G401 (cell line): Measurements from ENCODE around the gene MCF2L2. TPM values are rescaled to one million over a fixed set of nuclear protein-coding genes. Genes with fewer than 3 reads are reported as not detected.
"Not testable (repeated sequence)": the region's sequence is repeated elsewhere in the genome, so short reads cannot be mapped to it uniquely, and the experiment has no call there.

Source experiments
- DNase-seq: peaks from one replicate; pipeline ENCODE4 v3.0.0-alpha.2; 2015; ENCODE audit warnings: low spot score
- in situ Hi-C: cut with HindIII; loops from 2 replicates; pipeline ENCODE4 v1.10.0; 2016; ENCODE audit warnings: low sequenced_read_pairs, mixed read lengths
- total RNA-seq: library from RNA; depleted of rRNA; stranded (reverse); fragments of >200 nt; shearing (Covaris generic); gene quantifications from 2 replicates; pipeline ENCODE4 v1.2.3, GENCODE V29; 2014

The MCF2L2 gene
- total RNA-seq, 1 experiment from 2014 or later = 2.6 TPM

DNA sequence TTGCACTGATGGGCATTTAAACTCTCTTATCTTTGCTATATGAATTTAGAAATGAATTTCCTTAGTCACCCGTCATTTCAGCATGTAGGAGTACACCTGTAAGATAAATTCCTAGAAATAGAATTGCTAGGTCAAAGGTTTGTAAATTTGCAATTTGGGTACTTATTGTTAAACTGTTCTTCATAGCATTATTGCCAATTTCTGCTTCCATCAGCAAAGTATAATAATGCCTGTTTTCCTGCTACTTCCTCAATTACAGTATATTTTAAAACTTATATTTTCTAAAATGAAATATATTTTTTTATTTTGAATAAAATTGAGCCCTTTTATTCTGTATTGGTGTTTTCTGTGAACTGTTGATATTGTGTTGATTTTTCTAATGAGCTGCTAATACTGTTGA, 16.3 kb upstream of the MCF2L2 start:
- in situ Hi-C loops = no loop called here
- DNase-seq = no peak

DNA sequence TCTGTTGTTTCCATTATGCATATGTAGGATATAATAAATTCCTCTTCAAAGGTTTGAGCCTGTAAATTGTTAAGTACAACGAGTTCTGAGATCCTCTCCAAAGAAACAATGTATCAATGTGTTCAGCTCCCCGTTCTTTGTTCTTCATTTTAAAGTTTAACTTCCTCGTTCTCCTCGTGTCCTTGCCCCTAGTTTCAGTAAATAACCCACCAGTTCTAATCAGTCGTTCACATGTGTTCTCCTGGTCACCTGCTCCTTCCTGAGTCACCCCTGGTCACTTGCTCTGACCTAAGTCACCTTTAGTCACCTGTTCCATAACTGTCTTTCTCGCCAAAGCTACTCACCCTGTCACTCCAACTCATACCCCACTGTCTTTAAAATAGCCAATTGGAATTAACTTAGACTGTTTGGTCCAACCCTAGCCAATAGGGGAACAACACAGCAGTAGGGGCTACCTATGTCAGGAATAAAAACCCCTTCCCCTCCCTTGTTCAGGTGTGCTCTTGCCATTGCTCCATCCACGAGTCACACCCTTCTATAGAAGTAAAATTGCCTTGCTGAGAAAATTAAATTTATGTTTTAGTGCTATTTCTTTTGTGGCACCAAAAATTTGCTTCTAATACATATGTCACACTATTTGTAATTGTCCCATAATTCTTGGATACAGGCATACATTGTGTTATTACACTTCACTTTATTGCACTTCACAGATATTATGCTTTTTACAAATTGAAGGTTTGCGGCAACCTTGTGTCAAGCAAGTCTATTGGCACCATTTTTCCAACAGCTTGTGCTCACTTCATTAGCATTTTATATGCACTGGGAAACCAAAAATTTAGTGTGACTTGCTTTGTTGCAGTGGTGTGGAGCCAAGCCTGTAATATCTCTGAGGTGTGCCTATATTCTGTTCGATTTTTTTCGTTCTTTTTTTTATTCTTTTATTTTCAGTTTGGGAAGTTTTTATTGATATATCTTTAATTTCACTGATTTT, 15.3 kb upstream of the MCF2L2 start:
- in situ Hi-C loops = no loop called here
- DNase-seq = no peak

DNA sequence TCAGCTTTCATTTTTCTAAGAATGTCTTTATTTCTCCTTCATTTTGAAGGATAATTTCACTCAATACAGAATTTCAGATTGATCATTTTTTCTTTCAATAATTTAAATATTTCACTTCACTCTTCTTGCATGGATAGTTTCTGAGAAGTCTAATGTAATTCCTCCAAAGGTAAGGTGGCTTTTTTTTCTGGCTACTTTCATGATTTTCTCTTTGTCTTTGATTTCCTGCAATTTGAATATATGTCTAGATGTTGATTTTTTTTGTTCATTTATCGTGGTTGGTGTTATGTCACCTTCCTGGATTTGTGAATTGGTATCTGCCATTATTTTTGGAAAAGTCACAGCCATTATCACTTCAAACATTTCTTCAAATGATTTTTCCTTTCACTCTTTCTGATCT, 14.6 kb upstream of the MCF2L2 start:
- in situ Hi-C loops = no loop called here
- no peak for DNase-seq

DNA sequence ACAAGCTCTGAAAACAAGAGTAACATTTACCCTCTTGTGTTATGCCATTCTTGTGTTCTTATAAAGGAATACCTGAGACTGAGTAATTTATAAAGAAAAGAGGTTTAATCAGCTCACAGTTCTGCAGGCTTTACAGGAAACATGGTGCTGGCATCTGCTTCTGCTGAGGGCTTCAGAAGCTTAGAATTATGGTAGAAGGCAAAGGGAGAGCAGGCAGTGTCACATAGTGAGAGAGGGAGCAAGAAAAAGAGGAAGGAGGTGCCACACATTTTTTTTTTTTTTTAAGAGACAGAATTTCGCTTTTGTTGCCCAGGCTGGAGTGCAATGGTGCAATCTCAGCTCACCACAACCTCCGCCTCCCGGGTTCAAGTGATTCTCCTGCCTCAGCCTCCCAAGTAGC, 12.1 kb upstream of the MCF2L2 start:
- DNase-seq, in situ Hi-C loops: not testable (repeated sequence)

DNA sequence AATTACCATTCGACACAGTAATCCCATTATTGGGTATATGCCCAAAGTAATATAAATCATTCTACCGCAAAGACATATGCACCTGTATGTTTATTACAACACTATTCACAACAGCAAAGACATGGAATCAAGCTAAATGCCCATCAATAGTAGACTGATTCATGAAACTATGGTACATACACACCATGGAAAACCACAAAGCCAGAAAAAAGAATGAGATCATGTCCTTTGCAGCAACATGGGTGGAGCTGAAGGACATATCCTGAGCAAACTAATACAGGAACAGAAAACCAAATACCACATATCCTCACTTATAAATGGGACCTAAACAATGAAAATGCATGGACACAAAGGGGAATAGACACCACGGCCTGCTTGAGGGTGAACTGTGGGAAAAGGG, 11.1 kb upstream of the MCF2L2 start:
- DNase-seq = no peak
- in situ Hi-C loops = no loop called here

DNA sequence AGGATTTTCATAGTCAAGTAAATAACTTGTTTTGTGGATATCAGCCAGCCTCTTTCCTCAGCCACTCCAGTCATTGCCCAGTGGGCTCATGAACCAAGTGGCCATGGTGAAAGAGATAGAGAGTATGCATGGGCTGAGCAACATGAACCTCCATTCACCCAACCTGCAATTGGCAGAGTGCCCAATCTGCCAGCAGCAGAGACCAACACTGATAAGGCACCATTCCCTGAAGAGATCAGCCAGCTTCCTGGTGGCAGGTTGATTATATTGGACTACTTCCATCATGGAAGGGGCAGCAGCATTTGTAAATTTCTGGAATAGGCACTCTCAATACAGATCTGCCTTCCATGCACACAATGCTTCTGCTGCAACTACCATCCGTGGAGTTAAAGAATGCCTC, 10.3 kb upstream of the MCF2L2 start:
- in situ Hi-C loops = no loop called here
- DNase-seq = no peak

DNA sequence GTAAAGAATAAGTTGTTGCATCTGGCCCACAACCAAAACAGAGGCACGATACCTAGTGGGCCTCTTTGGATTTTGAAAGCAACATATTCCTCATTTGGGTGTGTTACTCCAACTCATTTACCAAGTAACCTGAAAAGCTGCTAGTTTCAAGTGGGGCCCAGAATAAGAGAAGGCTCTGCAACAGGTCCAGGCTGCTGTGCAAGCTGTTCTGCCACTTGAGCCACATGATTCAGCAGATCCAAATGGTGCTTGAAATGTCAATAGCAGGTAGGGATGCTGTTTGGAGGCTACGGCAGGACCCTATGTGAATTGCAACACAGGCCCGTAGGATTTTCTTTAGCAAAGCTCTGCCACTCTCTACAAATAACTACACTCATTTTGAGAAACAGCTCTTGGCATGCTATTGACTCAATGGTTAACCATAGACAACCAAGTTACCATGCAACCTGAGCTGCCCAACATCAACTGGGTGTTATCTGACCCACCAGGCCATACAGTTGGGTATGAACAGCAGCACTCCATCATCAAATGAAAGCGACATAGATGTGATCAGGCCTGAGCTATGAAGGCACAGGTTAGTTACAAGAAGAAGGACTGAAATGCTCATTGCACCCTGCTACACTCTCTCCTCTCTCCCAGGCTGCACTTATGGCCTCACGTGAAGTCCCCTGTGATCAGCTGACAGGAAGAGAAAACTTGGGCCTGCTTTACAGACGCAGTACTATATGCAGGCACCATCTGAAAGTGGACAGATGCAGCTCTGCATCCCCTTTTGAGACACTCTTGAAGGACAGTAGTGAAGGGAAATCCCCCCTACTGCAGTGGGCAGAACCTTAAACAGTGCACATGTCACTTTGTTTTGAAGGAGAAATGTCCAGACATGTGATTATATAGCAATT, 9.5 kb upstream of the MCF2L2 start:
- in situ Hi-C loops = no loop called here
- no peak for DNase-seq

DNA sequence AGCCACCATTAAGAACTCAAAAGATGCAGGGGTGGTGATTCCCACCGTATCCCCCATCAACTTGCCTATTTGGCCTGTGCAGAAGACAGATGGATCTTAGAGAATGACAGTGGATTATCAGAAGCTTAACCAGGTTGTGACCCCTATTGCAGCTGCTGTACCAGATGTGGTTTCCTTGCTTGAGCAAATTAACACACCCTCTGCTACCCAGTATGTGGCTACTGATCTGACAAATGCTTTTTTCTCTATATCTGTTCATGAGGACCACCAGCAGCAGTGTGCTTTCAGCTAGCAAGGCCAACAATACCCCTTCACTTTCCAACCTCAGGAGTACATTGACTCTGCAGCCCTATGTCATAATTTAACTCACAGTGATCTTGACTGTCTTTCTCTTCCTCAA, 8.6 kb upstream of the MCF2L2 start:
- in situ Hi-C loops = no loop called here
- DNase-seq = no peak

DNA sequence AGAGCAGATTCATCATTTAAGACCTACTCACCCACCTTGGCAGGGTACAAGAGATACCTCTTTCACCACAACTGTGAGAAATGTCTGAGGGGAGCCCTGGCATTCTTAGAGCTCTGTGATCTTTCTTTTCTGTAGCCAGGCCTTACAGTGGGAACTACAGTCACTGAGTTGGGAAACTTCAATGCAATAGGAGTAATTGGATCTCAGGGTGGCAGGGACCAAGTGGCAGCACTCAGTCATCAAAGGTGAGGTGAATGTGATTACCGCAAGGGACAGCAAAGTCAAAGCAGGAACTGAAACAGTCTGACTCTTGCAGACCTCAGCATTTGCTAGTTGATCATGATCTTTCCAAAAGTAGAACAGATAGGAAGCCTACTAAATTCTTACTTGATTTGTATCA, 7.2 kb upstream of the MCF2L2 start:
- in situ Hi-C loops = no loop called here
- DNase-seq = no peak

DNA sequence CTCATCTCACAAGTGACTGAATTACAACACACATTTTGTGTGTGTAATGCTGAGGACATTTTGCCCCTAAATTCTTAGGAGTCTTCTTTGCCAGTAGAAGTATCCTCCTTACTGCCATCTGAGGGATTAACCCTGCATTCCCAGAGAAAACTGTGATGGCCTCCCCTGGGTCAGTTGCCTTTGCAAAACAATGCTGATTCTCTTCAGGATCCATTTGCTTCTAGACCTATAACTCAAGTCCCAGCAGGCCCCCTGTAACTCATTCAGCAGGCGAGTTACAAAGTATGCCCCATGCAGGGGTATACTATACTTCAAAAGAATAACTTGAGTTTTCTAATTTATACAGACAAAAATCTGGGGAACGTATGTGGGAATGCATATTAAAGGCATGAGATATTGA, 6.6 kb upstream of the MCF2L2 start:
- in situ Hi-C loops = no loop called here
- no peak for DNase-seq

DNA sequence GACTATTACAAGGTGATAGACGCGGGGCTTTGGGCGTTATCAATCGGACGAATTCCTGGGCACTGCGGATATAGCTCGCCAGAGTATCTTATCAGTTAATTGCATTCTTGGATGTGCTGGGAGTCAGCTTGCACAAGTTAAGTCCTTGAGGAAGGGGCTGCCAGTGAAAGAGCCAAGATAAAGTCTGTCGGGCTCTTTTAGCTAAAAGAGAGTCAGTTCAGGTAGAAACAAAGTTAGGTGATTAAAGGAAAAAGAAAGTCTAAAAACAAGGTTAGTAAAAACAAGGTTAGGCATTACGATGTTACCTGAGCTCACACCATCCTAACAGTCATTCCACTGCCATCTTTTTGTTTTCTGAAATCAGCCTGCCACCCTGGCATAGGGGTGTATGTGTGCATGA, 6.1 kb upstream of the MCF2L2 start:
- in situ Hi-C loops = no loop called here
- no peak for DNase-seq

DNA sequence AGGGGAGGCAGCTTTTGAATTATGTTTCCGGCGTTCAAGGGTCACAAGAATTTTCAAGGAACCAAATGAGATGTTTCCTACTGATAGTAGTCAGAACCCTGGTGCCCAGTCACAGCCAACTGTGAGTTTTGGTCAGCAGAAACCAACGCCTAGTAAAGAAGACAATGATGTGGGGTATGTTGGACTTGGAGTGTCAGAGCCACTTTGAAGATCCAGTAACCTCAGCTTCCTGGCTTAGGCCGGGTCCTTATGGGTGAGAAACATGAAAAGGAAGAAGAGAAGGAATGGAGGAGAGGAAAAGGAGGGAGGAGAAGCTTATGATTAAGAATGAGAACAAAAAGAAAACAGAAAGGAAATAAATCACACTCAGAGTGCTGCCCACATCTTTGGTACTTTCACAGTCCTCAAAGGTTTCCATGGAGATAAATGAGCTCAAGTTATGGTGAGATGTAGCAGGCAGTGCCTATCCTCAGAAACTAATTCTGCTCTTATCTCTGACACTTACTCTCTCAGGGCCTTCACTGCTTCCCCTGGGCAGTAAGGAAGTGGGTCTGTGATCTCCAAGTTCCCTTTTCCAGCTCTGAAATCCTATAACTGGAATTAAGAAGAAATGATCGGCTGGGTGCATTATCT, 2.0 kb upstream of the MCF2L2 start:
- no peak for DNase-seq
- in situ Hi-C loops = no loop called here

DNA sequence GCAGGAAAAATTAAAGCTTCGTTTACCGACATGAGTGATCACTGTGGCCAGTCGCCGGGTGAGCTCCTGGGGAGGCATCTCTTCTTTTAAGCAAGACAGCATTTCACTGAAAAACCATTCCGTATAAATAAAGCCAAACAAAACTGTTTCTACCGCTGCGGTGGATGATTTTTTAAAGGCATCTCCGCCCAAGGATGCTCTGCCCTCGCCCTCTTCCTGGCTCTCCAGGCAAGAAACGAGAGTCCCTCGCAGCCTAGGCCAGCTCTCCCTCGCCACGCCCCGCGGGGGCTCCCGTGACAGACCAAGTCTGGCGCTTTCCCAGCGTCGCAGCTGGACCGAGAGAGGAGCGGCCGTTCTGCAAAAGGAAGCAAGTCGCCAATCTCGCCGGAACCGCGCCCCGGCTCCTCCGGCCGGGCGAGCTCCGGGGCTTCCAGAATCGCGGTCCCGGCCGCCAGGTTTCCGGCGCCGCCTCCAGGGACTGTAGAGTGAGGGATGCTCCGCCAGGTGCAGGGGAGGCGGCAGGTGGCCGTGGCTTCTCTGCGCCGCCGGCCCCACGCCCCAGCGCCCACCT, 458 bp downstream of the MCF2L2 start:
- peak; percentile 72 for DNase-seq
- in situ Hi-C loops = no loop called here

DNA sequence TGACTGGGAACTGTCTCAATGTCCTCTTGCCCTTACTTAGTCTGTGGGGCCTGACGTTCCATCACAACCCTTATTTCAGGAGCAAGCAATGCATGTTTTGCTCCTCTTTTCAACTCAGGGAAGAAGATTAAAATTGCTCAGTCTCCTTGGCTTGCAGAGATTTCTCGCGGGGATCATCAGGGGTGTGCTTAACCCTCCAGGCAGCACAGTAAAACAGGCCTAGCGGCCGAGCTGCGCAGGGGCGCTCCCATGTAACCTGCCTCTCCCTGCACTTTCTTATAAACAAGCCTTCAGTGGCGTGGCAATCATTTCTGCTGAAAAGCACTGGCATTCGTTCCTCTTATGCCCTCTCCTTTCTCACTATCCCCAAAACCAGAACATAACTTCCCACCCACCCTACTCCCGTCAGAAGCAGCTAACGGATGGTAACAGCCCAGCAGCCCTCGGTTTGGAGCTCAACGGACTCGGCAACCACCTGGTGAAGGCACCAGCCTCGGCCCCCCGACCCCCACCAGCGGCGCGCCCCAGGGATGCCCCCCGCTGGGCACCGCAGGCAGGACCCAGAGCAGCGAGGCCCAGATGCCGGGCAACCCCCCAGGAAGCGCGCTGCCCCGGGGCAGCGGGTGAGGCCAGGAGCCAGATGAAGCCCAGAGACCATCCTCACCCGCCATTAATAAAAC, 1.1 kb downstream of the MCF2L2 start:
- in situ Hi-C loops = no loop called here
- DNase-seq = peak; percentile 74

DNA sequence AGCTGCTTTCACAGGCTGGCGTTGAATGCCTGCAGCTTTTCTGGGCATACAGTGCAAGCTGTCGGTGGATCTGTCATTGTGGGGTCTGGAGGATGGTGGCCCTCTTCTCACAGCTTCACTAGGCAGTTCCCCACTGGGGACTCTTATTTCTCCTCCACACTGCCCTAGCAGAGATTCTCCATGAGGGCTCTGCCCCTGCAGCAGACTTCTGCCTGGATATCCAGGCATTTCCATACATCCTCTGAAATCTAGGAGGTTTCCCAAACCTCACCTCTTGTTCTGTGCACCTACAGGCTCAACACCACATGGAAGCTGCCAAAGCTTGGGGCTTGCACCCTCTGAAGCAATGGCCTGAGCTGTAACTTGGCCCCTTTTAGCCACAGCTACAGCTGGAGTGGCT, 9.6 kb downstream of the MCF2L2 start:
- DNase-seq, in situ Hi-C loops: not testable (repeated sequence)

DNA sequence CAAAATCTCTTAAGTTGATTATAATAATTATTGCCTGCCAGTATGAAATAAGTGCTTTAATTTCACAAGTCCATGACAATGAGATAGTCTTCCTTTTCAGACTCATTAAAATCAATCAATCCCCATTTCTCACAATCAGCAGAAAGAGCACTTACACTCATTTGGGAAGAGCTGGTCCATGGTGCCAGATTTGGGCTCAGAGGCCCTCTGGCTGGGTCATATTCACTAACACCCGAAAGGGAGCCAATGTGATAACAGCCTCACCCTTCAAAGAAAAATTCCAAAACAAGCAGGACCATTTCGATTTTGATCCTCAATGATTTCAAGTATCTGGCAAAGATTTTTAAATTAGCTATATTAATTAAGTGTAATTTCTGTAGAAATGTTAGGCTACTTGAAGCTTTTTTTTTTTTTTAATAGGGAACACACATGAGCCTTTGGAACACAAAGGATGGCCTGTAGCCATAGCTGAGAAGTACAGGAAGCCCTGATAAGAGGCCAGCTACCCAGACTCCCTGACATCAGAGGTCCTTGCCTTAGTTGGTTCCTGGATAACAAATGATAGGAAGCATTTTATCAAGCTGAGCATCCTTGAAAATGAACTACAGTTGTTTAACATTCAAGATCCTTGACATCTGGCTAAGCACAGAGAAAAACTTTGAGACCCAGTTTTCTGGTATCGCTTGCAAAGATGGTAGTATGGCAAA, 17.1 kb downstream of the MCF2L2 start:
- in situ Hi-C loops = no loop called here

DNA sequence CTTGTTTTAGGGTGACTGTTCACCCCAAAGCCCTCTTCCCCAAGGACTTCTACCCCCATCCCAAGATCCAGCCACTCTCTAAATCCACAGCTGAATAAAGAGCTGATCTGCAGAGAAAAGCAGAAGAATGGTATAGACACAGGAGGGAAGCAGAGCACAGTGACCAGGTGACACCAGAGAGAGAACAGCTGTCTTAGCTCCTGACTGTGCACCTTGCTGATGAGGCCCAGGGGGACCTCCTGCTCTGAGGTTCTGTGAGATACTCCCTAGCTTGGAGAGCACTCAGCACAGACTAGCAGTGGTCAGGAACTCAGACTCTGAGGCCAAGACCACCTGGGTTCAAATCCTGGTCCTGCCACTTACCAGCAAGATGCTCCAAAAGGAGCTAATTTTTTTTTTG, 17.7 kb downstream of the MCF2L2 start:
- in situ Hi-C loops = no loop called here
- no peak for DNase-seq

More for the DNA sequence above, 17.1 kb downstream of the MCF2L2 start:
- no peak for DNase-seq

DNA sequence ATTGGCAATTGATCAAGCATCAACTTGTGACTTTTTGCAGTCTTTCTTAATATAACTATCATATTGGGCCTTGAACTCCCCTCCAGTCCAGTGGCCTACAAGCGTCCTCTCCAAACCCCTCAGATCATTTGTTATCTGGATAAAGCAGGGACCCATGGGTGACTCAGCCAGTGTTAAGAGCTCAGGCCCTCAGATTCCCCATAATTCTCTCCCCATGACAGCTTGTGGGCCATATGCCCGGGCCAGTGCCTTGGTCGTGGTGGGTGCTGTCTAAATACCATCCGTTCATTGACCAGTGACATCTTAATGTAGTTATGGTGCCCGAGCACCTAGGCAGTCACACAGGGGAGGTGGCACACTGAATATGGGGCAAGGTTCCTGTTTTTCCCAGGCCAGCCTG, 18.1 kb downstream of the MCF2L2 start:
- in situ Hi-C loops = no loop called here
- DNase-seq = no peak
